ENCODE data around the gene LRRC55.

Gene LRRC55

DNA sequence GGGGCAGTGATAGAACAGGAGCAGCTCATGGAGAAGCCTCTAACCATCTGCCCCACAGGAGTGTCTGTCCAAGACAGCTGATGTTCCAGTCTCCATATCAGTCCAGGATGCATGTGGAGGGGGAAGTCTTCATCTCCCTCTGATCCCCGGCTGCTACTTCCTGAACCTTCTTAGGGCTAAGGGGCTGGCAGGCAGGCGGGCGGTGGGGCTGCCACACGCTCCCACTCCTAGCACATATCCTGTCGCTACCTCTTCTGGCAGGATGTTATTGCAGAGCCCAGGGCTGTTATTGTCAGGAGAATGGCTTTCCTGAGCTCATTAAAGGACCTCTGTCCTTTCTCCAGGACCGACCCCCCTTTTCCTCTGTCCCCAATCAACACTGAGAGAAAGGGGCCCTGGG is 25.4 kb downstream of the LRRC55 start:
- TF ChIP-seq, protein P1, sequence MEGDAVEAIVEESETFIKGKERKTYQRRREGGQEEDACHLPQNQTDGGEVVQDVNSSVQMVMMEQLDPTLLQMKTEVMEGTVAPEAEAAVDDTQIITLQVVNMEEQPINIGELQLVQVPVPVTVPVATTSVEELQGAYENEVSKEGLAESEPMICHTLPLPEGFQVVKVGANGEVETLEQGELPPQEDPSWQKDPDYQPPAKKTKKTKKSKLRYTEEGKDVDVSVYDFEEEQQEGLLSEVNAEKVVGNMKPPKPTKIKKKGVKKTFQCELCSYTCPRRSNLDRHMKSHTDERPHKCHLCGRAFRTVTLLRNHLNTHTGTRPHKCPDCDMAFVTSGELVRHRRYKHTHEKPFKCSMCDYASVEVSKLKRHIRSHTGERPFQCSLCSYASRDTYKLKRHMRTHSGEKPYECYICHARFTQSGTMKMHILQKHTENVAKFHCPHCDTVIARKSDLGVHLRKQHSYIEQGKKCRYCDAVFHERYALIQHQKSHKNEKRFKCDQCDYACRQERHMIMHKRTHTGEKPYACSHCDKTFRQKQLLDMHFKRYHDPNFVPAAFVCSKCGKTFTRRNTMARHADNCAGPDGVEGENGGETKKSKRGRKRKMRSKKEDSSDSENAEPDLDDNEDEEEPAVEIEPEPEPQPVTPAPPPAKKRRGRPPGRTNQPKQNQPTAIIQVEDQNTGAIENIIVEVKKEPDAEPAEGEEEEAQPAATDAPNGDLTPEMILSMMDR (IDR thresholded peaks at IDR 0.05; ENCODE audit: low read depth, low read length), result no peak
- no peak for DNase-seq
- peaks cover 2% of the 10 kb centered on the region for H3K9me3 ChIP-seq (ENCODE audit: severe bottlenecking)
- no peak overlapping the region for H3K27ac ChIP-seq
- no peaks in the 10 kb centered on the region for H3K27me3 ChIP-seq (ENCODE audit: insufficient read depth, low read depth, severe bottlenecking)
- H3K4me3 ChIP-seq (ENCODE audit: low read depth, low read length), result no peak overlapping the region
- no peaks in the 10 kb centered on the region for H3K36me3 ChIP-seq

DNA sequence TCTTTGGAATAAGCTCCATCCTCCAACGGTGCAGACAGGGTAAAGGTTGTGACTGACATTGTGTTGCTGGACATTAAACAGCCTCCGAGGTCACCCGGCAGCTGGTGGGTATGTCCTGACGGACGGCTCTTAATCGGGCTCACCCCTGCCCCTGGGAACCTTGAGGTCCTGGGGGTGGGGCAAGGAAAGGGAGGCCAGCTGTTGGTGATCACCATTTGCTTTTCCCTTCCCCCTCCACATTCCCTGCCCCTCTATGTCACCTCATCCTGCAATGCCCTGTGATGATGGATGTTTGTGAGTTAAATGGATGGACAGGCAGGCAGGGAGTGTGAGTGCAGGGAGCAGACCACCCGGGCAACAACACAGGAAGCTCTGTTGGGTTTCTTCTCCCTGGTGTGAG is 29.0 kb downstream of the LRRC55 start:
- no peak overlapping the region for H3K4me3 ChIP-seq (ENCODE audit: low read depth, low read length)
- no peaks in the 10 kb centered on the region for H3K36me3 ChIP-seq
- TF ChIP-seq, protein P1 (IDR thresholded peaks at IDR 0.05; ENCODE audit: low read depth, low read length), result no peak
- no peaks in the 10 kb centered on the region for H3K27me3 ChIP-seq (ENCODE audit: insufficient read depth, low read depth, severe bottlenecking)
- peak; percentile 78 for DNase-seq
- H3K9me3 ChIP-seq (ENCODE audit: severe bottlenecking), result peaks cover 2% of the 10 kb centered on the region
- H3K27ac ChIP-seq, result peak overlapping the region; percentile 78

DNA sequence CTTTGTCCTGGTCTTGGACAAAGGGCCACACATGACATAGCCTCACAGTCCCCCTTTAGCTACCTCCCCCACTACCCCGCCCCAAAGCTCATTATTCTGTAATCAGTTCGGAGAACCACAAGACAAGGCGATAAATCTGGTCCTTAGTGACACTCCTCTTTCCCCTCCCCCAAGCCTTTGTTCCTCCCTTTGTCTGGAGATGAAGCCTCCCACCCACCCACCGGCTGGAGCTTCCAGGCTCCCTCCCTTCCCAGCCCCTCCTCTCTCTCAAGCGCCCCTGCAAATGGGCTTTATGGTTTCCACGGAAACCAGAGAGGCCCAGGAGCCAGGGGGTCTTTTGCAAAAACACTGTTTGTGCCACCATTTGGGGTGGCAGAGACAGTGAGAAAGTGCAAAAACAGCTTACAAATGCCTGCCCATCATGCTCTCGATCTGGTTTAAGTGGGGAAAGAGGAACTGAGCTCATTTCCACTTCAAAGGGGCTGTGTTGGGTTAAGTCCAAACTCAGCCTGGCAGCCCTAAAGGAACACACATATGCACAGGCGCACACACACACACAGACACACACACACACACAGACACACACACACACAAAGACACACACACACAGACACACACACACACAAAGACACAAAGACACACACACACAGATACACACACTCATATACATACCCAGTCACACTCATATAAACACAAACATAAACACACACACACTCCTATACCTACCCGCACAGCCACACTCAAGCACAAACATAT is 31.8 kb downstream of the LRRC55 start:
- peak overlapping the region; percentile 93 for H3K27ac ChIP-seq
- DNase-seq, result peak; percentile 91
- H3K36me3 ChIP-seq, result no peaks in the 10 kb centered on the region
- H3K27me3 ChIP-seq (ENCODE audit: insufficient read depth, low read depth, severe bottlenecking), result no peaks in the 10 kb centered on the region
- H3K9me3 ChIP-seq (ENCODE audit: severe bottlenecking), result no peaks in the 10 kb centered on the region
- H3K4me3 ChIP-seq (ENCODE audit: low read depth, low read length), result peak overlapping the region; percentile 18
- TF ChIP-seq, protein P1 (IDR thresholded peaks at IDR 0.05; ENCODE audit: low read depth, low read length), result no peak

DNA sequence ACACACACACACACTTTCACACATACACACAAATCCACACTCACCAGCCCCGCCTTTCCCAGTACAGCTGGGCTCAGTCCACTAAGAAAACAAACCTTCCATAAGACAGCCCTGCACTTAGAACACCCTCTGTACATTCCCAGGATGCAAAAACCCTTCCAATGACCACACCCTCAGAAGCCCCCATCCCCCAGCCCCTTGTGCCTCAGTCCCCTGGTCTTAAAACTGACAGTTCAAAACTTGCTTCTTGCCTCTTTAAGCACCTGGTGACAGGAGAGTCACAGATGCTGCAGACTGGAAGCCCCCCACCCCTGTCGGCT is 32.3 kb downstream of the LRRC55 start:
- peak; percentile 16 for DNase-seq
- Histone ChIP-seq H3K36me3 (no peaks in the 10 kb centered on the region), H3K4me3 (ENCODE audit: low read depth, low read length) (no peak overlapping the region), H3K9me3 (ENCODE audit: severe bottlenecking) (no peaks in the 10 kb centered on the region), H3K27me3 (ENCODE audit: insufficient read depth, low read depth, severe bottlenecking) (no peaks in the 10 kb centered on the region), H3K27ac (peak overlapping the region; percentile 93)
- TF ChIP-seq, protein P1 (IDR thresholded peaks at IDR 0.05; ENCODE audit: low read depth, low read length), result no peak

DNA sequence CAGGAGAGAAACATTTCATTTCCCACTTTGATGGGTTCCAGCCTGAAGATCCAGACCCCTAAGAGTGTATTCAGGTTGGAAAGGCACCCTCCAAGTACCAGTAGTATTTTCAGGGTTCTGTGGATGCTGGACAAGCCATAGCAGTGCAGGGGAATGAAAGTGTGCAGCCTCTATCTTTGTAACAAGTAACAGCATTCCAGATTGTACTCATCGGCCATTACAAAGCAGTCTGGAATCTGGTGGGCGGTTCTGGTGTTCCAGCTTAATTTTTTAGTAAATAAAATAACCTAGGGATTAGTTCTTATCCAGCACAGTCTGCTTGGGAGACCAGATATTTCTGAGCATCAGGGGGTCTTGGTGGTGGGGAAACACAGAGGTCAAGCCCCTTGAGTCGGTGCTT is 32.7 kb downstream of the LRRC55 start:
- Histone ChIP-seq H3K27me3 (ENCODE audit: insufficient read depth, low read depth, severe bottlenecking) (no peaks in the 10 kb centered on the region), H3K36me3 (no peaks in the 10 kb centered on the region), H3K4me3 (ENCODE audit: low read depth, low read length) (no peak overlapping the region), H3K9me3 (ENCODE audit: severe bottlenecking) (no peaks in the 10 kb centered on the region), H3K27ac (peak overlapping the region; percentile 93)
- no peak for DNase-seq
- TF ChIP-seq, protein P1 (IDR thresholded peaks at IDR 0.05; ENCODE audit: low read depth, low read length), result no peak

DNA sequence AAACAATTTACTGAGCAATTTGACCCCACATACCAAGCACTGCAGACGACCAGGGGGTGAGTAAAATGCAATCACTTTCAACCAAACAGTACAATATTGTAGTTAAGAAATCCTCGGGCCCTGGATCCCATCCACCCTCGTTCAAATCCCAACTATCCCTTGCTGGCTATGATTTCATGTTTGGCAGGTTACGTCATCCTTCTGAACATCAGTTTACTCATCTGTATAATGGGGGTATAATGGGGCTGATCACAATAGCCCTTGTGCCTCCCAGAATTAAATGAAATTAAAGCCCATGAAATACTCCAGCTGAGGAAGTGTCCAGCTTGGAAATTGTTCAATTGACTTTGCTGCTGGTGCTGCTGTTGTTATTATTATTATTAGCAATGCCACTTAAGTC is 34.7 kb downstream of the LRRC55 start:
- TF ChIP-seq, protein P1 (IDR thresholded peaks at IDR 0.05; ENCODE audit: low read depth, low read length), result no peak

More for the DNA sequence above, 34.7 kb downstream of the LRRC55 start:
- Histone ChIP-seq H3K4me3 (ENCODE audit: low read depth, low read length) (no peak overlapping the region), H3K27me3 (ENCODE audit: insufficient read depth, low read depth, severe bottlenecking) (no peaks in the 10 kb centered on the region), H3K36me3 (no peaks in the 10 kb centered on the region), H3K9me3 (ENCODE audit: severe bottlenecking) (no peaks in the 10 kb centered on the region), H3K27ac (no peak overlapping the region)
- no peak for DNase-seq
